HG02798 (cell line): ENCODE measurements around the gene PELI1.

Experiments used
- ATAC-seq: cut with Tn5 transposase; IDR thresholded peaks from one replicate; pipeline ENCODE4 v1.9.1; 2021; ENCODE audit warnings: mild to moderate bottlenecking; ENCODE audit not compliant: unreplicated experiment, poor library complexity

Gene PELI1, protein sequence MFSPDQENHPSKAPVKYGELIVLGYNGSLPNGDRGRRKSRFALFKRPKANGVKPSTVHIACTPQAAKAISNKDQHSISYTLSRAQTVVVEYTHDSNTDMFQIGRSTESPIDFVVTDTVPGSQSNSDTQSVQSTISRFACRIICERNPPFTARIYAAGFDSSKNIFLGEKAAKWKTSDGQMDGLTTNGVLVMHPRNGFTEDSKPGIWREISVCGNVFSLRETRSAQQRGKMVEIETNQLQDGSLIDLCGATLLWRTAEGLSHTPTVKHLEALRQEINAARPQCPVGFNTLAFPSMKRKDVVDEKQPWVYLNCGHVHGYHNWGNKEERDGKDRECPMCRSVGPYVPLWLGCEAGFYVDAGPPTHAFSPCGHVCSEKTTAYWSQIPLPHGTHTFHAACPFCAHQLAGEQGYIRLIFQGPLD

DNA sequence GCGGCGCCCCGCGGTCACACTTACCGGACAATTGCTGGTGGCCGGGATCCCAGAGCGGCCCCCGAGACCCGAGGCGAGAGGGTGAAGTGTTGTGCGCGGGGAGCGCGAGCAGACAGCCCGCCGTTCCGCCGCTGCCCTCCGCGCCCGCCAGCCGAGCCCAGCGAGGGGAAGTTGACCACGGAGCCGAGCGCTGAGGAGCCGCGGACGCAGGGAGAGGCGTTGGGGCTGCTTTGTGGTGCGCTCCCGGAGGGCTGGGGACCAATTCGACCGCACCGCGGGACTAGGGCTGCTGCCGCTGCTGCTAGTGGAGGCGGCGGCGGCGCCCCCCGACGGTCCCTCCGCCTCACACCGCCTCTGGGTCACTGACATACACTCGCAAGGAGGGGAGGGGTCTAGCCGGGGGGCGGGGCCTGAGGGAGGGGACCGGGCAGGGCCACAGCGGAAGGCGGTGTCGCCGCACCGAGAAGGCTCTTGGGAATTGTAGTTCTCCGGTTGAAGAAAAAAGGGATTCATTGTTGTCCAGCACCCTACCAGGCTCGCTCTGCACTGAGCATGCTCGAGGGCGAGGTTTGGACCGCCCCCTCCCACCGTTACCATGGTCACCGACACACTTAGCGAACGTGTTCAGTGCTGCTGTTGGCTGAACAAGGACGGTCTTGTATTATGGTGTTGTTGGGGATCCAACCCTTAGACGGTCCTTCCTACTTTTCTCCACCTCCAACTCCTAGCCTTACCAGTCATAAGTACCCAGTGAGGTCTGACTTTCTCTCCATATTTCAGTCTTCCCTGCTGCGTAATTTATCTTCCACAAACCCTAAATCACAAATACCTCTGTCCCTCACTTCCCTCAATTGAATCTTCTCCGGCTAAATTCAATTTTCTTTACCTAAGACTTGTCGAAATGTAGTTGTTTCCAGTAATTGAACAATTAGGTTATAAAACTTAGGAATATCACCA lies at the start of gene PELI1:
TSS of gene PELI1 (minus strand) at position 364 of the 957 bp plus-strand sequence. CDS start 36,110 bp downstream, outside the sequence.
- peak; percentile 85 for ATAC-seq

DNA sequence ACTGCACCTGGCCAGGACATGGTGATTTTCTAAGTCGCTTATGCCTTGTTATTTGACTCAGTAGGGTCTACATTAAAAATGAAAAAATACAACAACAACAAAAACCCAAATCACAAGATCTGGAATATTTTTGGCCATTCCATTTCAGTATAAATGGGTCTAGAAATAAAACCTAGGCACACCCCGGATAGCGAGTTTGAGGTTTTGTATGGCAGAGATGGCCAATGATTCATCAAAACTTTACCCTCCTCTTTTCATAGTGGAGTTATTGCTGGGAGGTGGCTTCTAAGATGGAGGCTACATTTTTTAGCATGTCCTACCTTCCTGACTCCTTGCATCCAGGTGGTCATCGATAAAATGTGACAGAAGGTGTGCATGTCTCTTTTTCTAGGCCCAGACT lies 49.3 kb upstream of the PELI1 start:
- ATAC-seq: no peak

DNA sequence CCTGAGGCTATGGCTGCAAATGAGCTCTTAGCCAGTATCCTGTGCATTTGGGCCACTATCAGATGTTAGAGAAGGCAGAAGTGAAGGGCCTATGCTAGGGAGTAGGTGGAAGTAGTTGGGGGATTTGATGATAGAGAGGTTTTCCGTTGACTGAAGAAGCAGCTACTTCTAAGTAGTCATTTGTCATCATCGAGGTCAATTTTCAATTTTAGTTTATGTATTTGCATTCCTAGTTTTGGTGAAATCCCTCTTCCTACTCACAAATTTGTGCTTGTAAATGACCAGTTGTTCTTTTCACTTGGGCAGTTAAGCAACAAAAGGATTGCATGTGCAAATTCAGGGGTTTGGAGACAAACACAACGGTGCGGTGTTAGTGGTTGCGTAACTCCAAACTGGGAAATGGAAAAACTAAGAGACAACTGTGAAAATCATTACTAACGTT lies 48.5 kb upstream of the PELI1 start:
- no peak for ATAC-seq

DNA sequence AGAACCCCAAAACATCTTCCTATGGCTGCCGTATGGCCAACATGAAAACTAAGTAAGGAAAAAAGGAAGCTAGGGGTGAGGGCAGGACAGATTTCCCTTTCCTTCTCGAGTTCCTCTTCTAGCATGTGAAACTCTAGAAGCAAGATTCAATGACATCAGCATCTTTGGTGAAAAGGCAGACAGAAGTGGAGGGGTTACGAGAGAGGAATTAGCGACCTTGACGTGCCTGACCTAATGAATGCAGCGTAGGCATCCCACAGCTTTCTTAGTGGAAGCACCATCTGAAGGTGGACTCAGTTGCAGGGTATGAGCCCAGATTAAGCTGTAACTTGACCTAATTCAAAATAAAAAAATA lies 47.9 kb upstream of the PELI1 start:
- peak; percentile 60 for ATAC-seq

DNA sequence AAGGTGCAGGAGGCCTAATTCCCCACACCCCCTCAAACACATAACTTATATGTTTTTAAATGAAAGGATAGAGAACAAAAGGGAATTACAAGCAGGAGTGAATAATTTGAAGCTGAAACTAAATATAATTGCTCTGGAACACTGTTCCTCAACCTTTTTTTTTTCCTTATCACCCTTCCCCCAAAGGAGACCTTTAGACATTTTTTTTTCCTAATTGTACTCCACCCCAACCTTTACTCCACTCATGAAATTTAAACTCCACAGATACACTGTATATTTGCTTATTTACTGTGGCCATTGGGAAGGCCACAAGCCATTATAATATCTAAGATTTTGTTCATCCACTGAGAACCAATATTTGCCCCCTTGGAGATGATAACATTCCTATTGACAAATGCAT lies 45.4 kb upstream of the PELI1 start:
- no peak for ATAC-seq

DNA sequence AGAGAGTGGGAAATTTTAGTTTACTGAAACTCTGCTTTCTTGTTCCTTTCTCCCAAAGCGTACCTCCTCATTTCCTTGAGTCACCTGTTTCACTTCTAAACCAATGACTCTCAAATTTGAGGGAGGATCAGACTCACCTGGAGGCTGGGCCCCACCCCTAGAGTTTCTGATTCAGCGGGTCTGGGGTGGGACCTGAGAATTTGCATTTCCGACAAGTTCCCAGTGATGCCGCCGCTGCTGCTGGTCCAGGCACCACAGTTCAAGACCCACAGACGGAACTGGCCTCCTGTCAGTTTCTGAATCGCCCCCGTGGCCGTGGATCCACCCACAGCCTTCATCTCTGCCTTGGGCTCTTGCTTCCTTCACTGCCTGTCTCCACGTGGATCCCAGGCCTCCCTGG lies 44.9 kb upstream of the PELI1 start:
- no peak for ATAC-seq

DNA sequence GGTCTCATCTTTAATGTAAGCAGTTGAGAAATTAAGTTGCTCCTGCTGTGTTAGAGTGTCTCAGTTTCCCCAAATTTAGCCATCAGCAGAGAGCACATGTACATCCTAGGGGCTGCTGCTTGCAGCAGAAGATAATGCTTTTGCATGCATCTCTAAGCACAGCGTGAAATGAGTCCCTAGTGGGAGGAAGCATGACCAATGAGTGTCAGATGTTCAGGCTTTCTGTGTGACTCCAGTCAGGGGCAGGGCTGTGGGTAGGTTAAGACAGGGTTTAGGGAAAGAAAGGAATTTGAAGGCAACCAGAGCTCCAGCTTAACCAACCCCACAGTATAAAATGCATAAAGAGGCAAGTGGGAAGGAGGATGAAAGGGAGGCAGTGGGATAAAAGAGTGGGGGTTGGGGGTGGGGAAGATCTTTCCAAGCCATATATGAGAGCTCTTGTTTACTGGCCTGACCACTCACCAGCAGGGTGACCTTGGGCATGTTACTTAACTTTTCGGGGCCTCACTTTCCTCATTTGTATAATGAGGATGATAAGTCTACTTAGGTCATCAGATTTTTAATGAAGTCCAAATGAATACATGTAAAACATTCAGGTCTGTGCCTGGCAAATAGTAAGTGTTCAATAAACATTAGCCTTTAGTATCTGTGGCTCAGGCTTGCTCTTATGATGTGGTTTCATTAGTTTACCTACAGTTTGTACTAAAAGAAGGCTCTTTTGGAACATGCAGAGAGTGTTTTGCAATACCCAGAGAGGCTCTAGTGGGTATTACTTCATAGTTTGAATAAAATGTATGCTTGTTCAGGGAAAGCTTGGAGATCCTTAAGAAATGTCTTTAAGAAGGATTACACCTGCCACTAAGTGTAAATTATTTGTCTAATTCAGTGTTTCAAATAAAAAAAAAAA lies 42.7 kb upstream of the PELI1 start:
- ATAC-seq: no peak

DNA sequence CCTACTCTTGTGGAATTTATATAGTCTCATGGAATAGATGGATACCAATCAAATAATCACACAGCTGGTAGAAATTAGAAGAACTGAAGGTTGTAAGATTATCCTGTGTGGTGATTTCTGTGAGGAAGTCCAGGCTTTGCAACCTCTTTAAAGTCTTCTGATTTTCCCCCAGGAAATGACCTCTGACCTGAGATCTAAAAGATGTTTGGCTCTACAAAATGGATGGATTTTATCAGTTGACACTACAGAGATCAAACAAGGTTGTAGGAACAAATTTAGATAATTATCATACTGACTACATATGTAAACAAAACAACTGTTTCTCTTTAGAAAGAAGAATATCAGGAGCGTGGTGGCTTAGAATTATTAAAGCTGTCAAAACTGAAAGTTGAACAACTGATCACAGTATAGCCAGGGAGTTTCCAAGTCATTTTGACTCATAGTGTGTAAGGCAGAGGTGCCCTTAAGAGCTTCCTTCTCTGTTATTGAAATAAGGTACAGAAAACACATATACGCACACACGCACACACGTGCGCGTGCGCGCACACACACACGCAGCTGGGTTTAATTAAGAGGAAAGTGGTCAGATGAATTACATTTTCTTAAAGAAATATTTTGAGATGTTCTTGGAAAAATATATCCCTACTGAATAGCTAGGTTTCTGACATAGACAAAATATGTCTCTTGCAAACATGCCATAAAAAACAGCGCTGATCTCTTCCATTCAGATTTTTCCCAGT lies 35.5 kb upstream of the PELI1 start:
- ATAC-seq: peak; percentile 93

DNA sequence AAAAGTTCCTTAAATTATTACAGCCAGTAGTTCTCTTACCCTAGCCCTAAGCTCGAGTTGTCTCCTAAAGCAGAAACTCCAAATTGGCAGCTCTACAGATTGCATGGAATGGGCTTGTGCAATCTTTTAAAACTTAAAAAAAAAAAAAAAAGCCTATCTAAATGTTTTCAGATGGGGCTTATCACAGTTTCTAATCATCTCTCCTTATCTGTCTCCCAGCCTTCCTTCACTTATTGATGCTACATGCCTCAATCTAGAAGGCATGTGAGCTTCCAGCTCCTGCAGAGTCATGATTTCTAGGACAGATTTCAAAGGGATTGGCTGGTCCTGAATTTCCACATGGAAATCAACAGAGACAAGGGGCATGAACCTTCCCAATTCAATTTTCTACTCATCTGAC lies 33.1 kb upstream of the PELI1 start:
- ATAC-seq: no peak

DNA sequence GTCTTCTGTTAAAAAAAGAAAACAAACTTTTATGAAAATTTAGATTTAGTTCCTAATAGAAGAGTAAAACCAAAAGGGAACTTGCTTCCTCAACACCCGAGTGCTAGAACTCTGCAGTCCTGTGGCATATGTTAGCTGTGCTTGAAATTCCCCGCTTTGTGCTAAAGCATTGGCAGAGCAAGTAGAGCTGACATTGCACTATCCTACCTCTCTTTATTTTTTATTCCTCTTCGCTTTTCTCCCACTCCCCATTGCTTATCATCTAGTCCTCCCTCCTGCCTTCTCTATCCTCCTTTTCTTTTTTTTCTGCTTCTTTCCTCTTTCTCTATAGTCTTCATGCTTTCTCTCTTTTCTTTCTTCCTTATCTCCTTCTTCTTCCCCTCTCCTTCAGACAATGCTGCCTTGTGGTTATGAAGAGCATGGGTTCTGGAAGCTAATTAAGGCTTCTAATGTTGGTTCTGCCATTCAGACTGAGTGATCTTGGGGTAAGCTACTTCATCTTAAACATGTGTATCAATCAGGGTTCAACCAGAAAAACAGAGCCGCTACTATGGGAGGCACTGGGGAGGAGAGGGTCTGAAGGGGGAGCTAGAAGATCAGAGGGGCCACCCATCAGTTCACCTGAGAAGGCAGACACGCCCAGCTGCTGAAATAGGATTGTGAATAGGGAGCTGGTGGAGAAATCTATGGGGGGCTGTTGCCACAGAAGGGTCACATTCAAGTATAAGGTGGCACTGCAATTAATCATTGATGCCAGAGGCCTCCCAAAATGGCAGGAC lies 31.4 kb upstream of the PELI1 start:
- ATAC-seq: no peak

DNA sequence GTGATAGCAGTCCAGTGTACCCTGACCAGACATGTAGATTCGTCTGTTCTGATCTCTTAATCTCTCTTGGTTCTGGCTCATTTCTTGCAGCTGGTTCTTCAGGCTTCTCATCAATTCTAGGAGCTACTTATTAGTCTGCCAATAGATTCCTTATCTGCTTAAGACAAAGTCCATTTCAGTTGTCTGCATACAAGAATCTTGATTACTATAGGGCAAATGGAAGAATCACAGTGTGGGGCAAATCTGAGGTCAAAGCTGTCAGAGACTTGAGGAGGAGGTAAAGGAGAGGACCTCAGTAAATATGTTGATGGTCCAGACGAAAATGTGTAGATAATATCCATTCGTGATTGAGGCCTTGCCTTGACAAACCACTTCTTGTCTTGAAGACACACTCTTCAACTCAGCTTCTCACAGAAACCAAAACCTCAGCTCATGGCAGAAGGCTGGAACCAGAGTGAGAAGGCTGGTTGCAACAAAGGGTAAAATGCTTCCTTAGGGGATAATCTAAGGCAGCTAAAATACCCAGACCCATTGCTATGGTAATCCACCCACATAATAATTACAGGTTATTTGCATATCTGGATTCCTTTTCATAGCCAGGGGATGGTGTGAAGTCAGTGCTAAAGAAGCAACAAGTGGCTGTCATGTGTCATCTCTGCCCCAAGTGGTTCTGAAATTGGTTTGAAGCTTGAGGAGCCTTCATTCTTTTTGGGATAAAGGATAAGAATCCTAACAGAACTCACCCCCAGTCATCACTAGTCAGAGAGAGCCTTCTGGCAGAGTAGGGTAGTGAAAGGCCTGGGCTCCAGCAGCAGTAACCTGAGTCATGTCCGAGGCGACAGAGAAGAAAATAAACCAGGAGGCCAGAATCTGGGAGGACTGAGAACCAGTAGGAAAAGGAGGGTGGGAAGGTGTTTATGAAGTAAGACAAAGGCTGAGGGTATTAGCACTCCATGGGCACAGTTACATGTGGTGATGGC lies 29.2 kb upstream of the PELI1 start:
- no peak for ATAC-seq

DNA sequence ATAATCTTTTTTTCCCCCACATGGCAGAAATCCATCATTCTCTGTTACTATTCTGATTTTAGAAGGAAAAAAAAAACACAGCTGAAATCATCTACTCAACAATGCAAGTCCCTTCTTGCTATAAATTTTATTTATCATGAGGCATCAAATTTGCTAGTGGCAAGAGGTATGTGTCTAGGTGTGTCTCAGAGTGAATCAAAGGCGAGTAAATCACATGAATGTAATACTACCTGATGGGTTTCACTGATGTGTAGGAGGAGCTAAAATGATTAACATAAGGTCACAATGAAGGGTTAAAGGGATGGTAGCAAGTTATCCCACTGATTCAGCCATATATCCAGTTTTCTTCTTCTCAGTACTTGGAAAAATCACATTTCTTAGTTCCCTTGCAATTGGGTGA lies 24.5 kb upstream of the PELI1 start:
- no peak for ATAC-seq

DNA sequence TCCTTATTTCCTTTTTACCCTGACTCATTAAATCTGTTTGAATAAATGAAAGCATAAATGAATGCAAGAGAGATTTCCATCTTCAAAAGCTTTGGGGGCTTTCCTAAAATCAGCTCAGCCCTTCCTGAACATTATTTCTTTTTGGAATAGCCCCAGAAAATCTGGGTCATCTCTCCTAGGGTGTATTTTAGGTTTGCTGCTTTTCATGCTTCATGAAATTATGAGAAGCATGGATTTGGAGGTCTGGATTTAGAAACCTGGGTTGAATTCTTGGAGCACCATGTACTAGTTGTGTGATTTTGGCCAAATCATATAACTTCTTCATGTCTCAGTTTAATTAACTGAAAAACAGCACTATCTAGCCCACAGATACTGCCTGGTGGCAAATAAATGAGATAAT lies 24.0 kb upstream of the PELI1 start:
- no peak for ATAC-seq

DNA sequence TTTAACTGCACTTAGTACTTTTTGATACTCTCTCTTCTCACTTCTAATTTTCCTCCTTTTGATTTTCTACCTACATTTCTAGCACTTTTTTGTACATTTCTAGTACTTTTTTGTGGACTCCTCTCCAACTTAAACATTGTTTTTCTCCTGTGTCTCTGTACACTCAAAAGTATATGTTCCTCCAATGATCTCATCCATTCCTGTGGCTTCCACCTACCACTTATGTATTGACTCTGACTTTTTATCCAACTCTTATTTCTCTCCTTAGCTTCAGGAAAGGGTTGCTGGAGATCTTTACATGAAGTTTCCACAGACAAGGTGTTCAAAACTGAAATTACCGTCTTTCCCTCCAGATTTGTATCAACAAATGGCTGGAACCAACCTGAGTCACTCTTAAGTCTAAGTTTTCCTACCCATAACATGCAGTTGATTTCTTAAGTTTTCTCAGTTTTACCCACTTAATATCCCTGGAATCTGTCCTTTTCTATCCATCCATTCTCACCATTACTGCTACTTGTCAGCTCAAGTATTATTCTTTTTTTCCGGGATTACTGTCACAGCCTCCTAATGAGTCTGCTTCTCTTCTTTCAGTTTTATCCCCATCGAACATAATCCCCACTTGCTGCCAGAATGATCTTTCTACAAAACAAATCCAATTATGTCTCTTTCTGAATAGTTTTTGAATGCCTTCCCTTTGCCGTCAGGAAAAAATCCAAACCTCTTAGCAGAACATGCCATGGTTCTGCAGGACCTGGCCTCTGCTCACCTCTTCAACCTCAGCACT lies 22.6 kb upstream of the PELI1 start:
- ATAC-seq: no peak

DNA sequence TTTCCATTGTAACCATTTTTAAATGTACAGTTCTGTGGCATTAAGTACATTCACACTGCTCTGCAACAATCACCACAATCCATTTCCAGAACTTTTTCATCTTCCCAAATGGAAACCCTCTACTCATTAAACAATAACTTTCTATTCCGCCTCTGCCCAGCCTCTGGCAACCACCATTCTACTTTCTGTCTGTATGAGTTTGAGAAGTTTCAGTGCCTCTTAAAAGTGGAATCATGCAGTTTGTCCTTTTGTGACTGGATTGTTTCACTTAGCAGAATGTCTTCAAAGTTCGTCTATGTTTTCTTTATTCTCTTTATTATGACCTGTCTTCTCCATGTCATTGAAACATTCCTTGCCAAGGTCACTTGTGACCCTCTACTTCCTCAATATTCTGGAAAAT lies 22.0 kb upstream of the PELI1 start:
- no peak for ATAC-seq

DNA sequence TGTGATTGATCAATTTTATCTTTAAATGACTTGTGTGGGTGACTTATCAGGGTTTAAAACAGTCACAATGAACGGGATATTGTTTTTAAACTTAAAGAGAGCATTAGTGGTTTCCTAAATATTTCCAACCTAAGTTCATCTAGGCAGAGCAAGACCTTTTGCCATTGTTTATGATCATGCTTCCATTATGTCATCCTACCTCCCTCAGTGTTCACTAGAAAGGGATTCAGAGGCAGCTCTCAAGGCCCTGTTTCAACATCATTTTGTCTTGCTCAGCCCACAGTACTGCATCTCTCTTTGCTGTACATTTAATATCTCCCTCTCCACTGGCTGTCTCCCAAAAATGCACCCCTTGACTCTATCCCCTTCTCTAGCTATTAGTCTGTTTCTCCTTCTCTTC lies 21.5 kb upstream of the PELI1 start:
- no peak for ATAC-seq

DNA sequence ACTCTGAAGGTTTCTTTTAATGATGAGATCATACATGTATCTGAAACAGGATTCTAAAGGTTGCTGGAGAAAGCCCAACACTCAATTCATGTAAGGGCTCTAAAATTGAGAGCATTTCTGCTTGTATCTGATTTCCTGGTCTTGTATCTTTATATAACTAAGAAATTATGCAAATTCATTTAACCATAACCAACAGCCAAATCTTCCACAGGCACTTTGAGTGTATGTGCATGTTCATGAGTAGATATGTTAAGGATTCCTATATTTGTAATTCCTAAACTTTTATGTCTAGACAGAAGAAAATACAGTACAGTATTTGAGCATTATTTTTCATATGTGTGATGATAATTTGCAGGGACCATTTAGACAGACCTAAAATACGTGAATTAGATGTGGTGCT lies 20.4 kb upstream of the PELI1 start:
- ATAC-seq: no peak
